Ectodermal cell (in vitro differentiated cells): ENCODE measurements around the gene EIF3A.
"Not testable (repeated sequence)": the region's sequence is repeated elsewhere in the genome, so short reads cannot be mapped to it uniquely, and the experiment has no call there.

ENCODE experiments used
- H3K27ac ChIP-seq: 2 replicates; pipeline ENCODE4 v1.7.0; 2013; ENCODE audit warnings: mild to moderate bottlenecking, low read depth, low read length; ENCODE audit not compliant: insufficient read depth, poor library complexity, severe bottlenecking
- H3K27me3 ChIP-seq: 2 replicates; pipeline ENCODE4 v1.7.0; 2013; ENCODE audit warnings: mild to moderate bottlenecking, low read length; ENCODE audit not compliant: insufficient read depth, control insufficient read depth, poor library complexity, severe bottlenecking
- H3K36me3 ChIP-seq: one replicate; pipeline ENCODE4 v1.7.0; 2013; ENCODE audit warnings: low read length; ENCODE audit not compliant: control insufficient read depth, insufficient read depth
- H3K4me1 ChIP-seq: one replicate; pipeline ENCODE4 v1.7.0; 2013; ENCODE audit warnings: low read length; ENCODE audit not compliant: control insufficient read depth, insufficient read depth
- H3K4me3 ChIP-seq: 2 replicates; pipeline ENCODE4 v1.7.0; 2013; ENCODE audit warnings: low read depth, low read length, control low read depth; ENCODE audit not compliant: insufficient read depth
- H3K9me3 ChIP-seq: 2 replicates; pipeline ENCODE4 v1.7.0; 2013; ENCODE audit warnings: mild to moderate bottlenecking, low read length, moderate library complexity; ENCODE audit not compliant: control insufficient read depth
- WGBS, 2 experiments: methylation state at CpG; one replicate each; pipeline ENCODE4 v1.1.7; 2013; ENCODE audit warnings: missing lambda C conversion rate in 2 of 2; 5-methylcytosine and 5-hydroxymethylcytosine counted together

EIF3A gene

DNA sequence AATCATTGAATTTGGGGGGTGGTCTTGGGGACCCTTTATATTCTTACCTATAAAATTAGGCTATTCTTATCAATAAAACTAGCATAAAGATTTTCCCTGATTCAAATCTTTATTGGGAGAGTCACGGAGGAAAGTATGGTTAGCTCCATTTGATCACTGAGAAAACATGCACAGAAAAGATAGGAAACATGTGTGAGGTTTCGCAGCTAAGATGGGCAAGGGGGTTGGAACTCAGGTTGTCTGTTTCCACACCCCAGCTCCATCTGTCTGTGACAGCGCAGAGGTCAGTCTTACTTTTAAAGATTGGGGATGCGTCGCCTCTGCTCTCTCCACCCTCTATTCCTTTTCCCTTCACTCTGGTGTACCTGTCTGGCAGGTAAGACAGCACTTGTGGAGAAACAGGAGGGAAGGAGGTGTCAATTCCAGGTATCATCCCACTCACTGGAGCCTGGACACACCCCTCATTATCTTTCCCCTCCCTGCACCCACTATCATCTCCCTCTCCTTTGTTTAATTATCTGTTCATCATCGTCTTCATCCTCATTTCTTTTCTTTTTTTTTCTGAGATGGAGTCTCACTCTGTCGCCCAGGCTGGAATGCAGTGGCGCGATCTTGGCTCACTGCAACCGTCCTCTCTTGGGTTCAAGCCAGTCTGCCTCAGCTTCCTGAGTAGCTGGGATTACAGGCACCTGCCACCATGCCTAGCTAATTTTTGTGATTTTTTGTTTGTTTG is 20.9 kb upstream of the EIF3A start:
- H3K9me3 ChIP-seq: no peaks in the 10 kb centered on the region
- H3K36me3 ChIP-seq: no peaks in the 10 kb centered on the region
- H3K27me3 ChIP-seq: no peaks in the 10 kb centered on the region
- H3K4me1 ChIP-seq: no peaks in the 10 kb centered on the region
- no peak overlapping the region for H3K27ac ChIP-seq
- WGBS, 2 experiments: 90 to 94% methylated on average over 10 of the region's 10 CpGs
- H3K4me3 ChIP-seq: no peak overlapping the region

DNA sequence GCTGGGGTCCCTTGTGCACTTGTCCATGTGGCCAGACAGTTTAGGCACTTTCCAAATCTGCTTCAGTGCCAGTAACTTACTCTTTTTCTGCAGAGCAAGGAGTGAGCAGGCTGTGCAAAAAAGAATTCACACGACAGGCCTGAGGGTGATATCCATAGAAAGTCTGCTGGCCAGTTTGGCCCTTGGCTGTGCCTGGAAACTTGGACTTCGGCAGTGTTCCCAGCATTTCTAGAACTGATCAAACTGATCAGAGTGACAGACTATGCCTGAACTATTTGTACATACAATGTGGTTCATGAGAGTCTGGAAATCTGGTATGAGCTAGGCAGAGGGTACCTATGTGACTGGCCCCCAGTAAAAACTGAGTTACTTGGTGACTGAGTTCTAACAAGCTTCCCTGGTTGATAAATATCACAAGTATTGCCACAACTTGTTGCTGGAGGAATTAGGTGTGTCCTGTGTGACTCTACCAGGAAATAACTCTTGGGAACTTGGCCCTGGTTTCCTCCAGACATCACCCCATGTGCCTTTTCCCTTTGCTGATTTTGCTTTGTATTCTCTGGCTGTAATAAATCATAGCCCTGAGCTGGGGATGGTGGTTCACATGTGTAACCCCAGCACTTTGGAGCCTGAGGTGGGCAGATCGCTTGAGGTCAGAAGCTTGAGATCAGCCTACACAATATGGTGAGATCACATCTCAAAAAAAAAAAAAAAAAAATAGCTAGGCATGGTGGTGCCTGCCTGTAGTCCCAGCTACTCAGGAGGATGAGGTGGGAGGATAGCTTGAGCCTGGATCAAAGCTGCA is 20.0 kb upstream of the EIF3A start:
- Histone ChIP-seq H3K4me1 (no peaks in the 10 kb centered on the region), H3K27me3 (no peaks in the 10 kb centered on the region), H3K4me3 (no peak overlapping the region), H3K27ac (no peak overlapping the region), H3K36me3 (no peaks in the 10 kb centered on the region), H3K9me3 (no peaks in the 10 kb centered on the region)
- 83 to 90% methylated on average over 3 of the region's 3 CpGs for WGBS, 2 experiments

DNA sequence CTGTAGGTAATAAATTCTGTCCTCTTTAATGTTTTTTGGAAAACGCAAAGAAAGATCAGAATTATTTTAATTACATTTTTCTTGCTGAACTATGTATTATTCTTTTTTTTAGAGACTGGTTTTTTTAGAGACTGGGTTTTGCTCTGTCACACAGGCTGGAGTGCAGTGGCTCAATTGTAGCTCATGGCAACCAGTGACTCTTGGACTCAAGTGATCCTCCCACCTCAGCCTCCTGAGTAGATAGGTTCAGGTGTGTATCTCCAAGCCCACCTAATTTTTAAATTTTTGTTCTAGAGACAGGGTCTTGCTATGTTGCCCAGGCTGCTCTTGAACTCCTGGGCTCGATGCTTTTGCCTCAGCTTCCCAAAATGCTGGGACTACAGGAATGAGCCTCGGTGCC is 18.0 kb upstream of the EIF3A start:
- H3K36me3 ChIP-seq: no peaks in the 10 kb centered on the region
- no peaks in the 10 kb centered on the region for H3K4me1 ChIP-seq
- no peaks in the 10 kb centered on the region for H3K27me3 ChIP-seq
- WGBS, 2 experiments: 83 to 92% methylated on average over 2 to 3 of the region's 3 CpGs
- H3K4me3 ChIP-seq: no peak overlapping the region
- H3K9me3 ChIP-seq: no peaks in the 10 kb centered on the region
- no peak overlapping the region for H3K27ac ChIP-seq

DNA sequence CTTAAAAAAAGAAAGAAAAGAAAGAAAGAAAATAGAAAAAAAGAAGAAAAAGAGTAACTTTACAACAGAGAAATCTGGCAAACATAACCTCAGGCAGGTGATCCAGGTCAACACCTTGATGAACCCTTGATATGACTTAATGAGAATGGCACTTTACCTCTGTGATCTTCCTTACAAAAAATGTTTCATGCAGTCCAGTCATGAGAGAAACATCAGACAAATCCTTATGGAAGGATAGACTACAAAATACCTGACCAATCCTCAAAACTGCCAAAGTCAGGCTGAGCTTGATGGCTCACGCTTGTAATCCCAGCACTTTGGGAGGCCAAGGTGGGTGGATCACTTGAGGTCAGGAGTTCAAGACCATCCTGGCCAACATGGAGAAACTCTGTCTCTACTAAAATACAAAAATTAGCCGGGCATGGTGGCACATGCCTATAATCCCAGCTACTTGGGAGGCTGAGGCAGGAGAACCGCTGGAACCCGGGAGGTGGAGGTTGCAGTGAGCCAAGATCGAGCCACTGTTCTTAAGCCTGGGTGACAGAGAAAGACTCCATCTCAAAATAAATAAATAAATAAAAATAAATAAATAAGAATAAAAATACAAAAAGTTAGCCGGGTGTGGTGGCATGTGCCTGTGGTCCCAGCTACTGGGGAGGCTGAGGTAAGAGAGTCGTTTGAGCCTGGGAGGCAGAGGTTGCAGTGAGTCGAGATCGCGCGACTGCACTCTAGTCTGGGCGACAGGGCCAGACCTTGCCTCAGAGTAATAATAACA is 16.2 kb upstream of the EIF3A start:
- H3K4me1 ChIP-seq, H3K27ac ChIP-seq, H3K36me3 ChIP-seq, H3K4me3 ChIP-seq, H3K9me3 ChIP-seq, H3K27me3 ChIP-seq: not testable (repeated sequence)
- 93 to 96% methylated on average over 11 of the region's 12 CpGs for WGBS, 2 experiments

DNA sequence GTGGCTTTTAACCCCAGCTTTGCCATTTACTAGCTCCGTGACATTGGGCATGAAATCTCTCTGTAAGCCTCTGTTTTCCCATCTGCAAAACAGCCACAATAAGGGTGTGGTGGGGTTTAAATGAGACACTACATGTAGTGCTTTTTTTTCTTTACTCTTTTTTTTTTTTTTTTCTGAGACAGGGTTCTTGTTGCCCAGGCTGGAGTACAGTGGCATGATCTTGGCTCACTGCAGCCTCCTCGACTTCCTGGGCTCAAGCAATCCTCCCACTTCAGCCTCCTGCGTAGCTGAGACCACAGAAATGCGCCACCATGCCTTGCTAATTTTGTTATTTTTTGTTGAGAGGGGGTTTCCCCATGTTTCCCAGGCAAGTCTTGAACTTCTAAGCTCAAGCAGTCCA is 15.0 kb upstream of the EIF3A start:
- H3K27ac ChIP-seq: no peak overlapping the region
- H3K9me3 ChIP-seq: no peaks in the 10 kb centered on the region
- no peaks in the 10 kb centered on the region for H3K27me3 ChIP-seq
- H3K4me1 ChIP-seq: no peaks in the 10 kb centered on the region
- no peaks in the 10 kb centered on the region for H3K36me3 ChIP-seq
- WGBS, 2 experiments: 86 to 94% methylated on average over 3 to 4 of the region's 4 CpGs
- no peak overlapping the region for H3K4me3 ChIP-seq

DNA sequence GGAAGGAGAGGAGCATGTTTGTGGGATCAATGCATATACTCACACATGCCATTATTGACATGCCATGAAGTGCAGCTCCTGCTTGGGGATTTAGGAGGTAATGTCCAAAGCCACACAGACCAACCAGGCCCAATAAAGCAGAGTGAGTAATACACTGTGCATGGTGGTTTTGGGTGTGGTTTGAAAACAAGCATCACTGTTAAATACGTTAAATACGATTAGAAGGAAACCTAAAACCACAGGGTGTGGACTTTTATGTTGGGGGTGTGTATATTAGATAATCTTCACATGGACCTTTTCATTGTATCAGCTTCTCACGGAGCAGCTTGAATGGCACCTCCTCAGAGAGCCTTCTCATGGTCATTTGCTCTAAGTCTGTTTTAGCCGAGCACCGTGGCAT is 10.4 kb upstream of the EIF3A start:
- H3K27ac ChIP-seq: no peak overlapping the region

DNA sequence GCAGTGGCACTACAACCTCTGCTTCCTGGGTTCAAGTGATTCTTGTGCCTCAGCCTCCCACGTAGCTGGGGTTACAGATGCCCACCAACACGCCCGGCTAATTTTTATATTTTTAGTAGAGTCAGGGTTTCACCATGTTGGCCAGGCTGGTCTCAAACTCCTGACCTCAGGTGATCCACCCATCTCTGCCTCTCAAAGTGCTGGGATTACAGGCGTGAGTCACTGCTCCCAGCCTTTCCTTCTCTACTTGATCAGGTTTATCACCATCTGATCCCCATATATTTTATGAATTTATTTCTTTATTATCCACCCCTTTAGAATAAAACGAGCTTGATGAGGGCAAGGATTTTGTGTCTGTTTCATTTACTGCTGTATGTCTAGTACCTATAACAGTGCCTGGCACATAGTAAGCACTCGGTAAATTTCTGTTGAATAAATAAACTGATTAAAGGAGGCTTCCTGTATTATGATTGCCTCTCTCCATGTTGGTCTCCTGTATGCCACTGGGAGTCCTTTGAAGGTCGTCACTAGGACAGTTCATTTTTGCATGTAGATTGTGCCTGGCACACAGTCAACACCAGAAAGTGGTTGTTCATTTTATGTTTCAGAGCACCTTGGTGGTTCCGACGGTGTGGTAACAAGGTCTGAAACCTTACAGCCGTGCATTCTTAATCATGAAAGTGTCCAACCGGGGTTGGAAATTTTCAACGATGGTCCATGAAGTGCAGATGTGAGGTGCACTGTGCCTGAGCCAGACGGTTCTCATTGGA is 9.6 kb upstream of the EIF3A start:
- Histone ChIP-seq H3K9me3 (no peaks in the 10 kb centered on the region), H3K4me3 (no peak overlapping the region), H3K36me3 (no peaks in the 10 kb centered on the region), H3K4me1 (no peaks in the 10 kb centered on the region), H3K27me3 (no peaks in the 10 kb centered on the region), H3K27ac (no peak overlapping the region)
- WGBS, 2 experiments: 92 to 95% methylated on average over 13 of the region's 13 CpGs

More for the DNA sequence above, 10.4 kb upstream of the EIF3A start:
- H3K27me3 ChIP-seq: no peaks in the 10 kb centered on the region
- no peaks in the 10 kb centered on the region for H3K4me1 ChIP-seq
- H3K36me3 ChIP-seq: no peaks in the 10 kb centered on the region
- H3K4me3 ChIP-seq: no peak overlapping the region
- H3K9me3 ChIP-seq: no peaks in the 10 kb centered on the region
- WGBS, 2 experiments: 93 to 96% methylated on average over 5 of the region's 5 CpGs

DNA sequence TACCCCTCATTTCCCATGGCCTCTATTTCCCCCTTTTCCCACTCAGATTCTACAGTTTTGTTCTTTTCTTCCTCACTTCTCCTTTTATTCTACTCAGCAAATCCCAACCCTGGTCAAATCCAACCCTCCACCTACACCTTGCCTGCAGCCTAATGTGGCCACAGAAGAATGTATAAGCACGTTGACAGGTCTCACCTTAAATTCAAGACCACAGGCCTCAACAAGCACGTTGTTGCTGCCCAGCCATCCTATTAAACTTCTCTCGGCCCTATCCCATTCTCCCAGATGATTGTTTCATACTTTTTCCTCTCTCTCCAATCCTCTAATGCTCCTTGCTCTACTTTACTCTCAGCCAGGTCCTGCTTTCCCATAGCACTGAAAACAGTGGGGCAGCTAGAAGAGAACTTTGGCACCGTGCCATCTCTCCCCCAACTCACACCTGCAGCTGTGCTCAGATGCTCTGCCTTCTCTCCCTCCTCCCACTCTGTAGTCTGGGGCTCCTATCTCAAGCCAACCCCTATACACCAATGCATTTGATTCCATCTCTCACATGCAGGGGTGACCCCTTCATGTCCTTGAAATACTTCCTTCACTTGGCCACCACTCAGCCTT is 6.8 kb upstream of the EIF3A start:
- Histone ChIP-seq H3K9me3 (no peaks in the 10 kb centered on the region), H3K27ac (no peak overlapping the region), H3K27me3 (no peaks in the 10 kb centered on the region), H3K4me3 (no peak overlapping the region), H3K36me3 (no peaks in the 10 kb centered on the region), H3K4me1 (no peaks in the 10 kb centered on the region)
- WGBS, 2 experiments: 84 to 86% methylated on average over 4 of the region's 4 CpGs

DNA sequence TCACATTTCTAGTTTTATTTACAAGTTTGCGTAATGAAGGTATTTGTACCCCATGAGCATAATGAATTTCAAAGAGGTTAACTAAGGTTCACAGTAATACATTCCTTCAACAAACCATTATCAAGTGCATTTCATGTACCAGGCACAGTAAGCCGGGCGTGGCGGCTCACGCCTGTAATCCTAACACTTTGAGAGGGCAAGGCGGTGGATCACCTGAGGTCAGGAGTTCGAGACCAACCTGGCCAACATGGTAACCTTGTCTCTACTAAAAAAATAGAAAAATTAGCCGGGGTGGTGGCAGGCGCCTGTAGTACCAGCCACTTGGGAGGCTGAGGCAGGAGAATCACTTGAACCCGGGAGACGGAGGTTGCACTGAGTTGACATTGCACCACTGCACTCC is 4.3 kb upstream of the EIF3A start:
- Histone ChIP-seq H3K4me3 (no peak overlapping the region), H3K9me3 (no peaks in the 10 kb centered on the region)
- 91 to 93% methylated on average over 11 of the region's 11 CpGs for WGBS, 2 experiments

More for the DNA sequence above, 4.3 kb upstream of the EIF3A start:
- Histone ChIP-seq H3K27ac (no peak overlapping the region), H3K27me3 (no peaks in the 10 kb centered on the region), H3K4me1 (no peaks in the 10 kb centered on the region), H3K36me3 (no peaks in the 10 kb centered on the region)
